ENCODE results near the gene SRF. TPM values are rescaled to one million over a fixed set of nuclear protein-coding genes. Genes with fewer than 3 reads are reported as not detected.

SRF gene
- total RNA-seq, 1 donor from 2014 or later: 42.7 TPM

- Mint-ChIP-seq H3K27me3 (ENCODE audit: low read depth) (no peaks in the 10 kb centered on the region), H3K9me3 (ENCODE audit: low read depth) (no peaks in the 10 kb centered on the region), H3K27ac (ENCODE audit: unreplicated experiment) (no peak overlapping the region), H3K4me3 (ENCODE audit: unreplicated experiment) (no peak overlapping the region), H3K36me3 (ENCODE audit: low read depth) (peaks cover 14% of the 10 kb centered on the region), H3K4me1 (ENCODE audit: low read depth) (peaks cover 11% of the 10 kb centered on the region)
- DNase-seq (ENCODE audit: low spot score): no peak
- no peak for TF ChIP-seq CTCF (IDR thresholded peaks at IDR 0.05)
These were observed 29.0 kb upstream of the SRF start for GRCh38 chr6:43142101-43142500.

GRCh38 chr6:43143235-43144128 is 27.6 kb upstream of the SRF start:
- Mint-ChIP-seq H3K9me3 (ENCODE audit: low read depth) (no peaks in the 10 kb centered on the region), H3K27ac (ENCODE audit: unreplicated experiment) (peak overlapping the region; percentile 57), H3K36me3 (ENCODE audit: low read depth) (peaks cover 18% of the 10 kb centered on the region), H3K4me1 (ENCODE audit: low read depth) (peaks cover 14% of the 10 kb centered on the region), H3K27me3 (ENCODE audit: low read depth) (no peaks in the 10 kb centered on the region), H3K4me3 (ENCODE audit: unreplicated experiment) (no peak overlapping the region)
- no peak for DNase-seq (ENCODE audit: low spot score)
- TF ChIP-seq CTCF (IDR thresholded peaks at IDR 0.05): peak; percentile 97

GRCh38 chr6:43144879-43145278 is 26.2 kb upstream of the SRF start:
- no peak for TF ChIP-seq CTCF (IDR thresholded peaks at IDR 0.05)
- Mint-ChIP-seq H3K27ac (ENCODE audit: unreplicated experiment) (no peak overlapping the region), H3K27me3 (ENCODE audit: low read depth) (no peaks in the 10 kb centered on the region), H3K4me3 (ENCODE audit: unreplicated experiment) (no peak overlapping the region), H3K4me1 (ENCODE audit: low read depth) (peaks cover 23% of the 10 kb centered on the region), H3K9me3 (ENCODE audit: low read depth) (no peaks in the 10 kb centered on the region), H3K36me3 (ENCODE audit: low read depth) (peaks cover 18% of the 10 kb centered on the region)
- DNase-seq (ENCODE audit: low spot score): no peak

- Mint-ChIP-seq H3K9me3 (ENCODE audit: low read depth) (no peaks in the 10 kb centered on the region), H3K27ac (ENCODE audit: unreplicated experiment) (peak overlapping the region; percentile 17), H3K27me3 (ENCODE audit: low read depth) (no peaks in the 10 kb centered on the region), H3K4me3 (ENCODE audit: unreplicated experiment) (no peak overlapping the region), H3K4me1 (ENCODE audit: low read depth) (peaks cover 23% of the 10 kb centered on the region), H3K36me3 (ENCODE audit: low read depth) (peaks cover 15% of the 10 kb centered on the region)
- no peak for TF ChIP-seq CTCF (IDR thresholded peaks at IDR 0.05)
- DNase-seq (ENCODE audit: low spot score): no peak
These were observed 24.8 kb upstream of the SRF start for GRCh38 chr6:43146261-43146660.

GRCh38 chr6:43146709-43147688 is 24.1 kb upstream of the SRF start:
- H3K9me3 Mint-ChIP-seq (ENCODE audit: low read depth): no peaks in the 10 kb centered on the region
- H3K36me3 Mint-ChIP-seq (ENCODE audit: low read depth): peaks cover 14% of the 10 kb centered on the region
- H3K27ac Mint-ChIP-seq (ENCODE audit: unreplicated experiment): peak overlapping the region; percentile 51
- DNase-seq (ENCODE audit: low spot score): no peak
- no peak for TF ChIP-seq CTCF (IDR thresholded peaks at IDR 0.05)
- no peaks in the 10 kb centered on the region for H3K27me3 Mint-ChIP-seq (ENCODE audit: low read depth)
- peaks cover 23% of the 10 kb centered on the region for H3K4me1 Mint-ChIP-seq (ENCODE audit: low read depth)
- no peak overlapping the region for H3K4me3 Mint-ChIP-seq (ENCODE audit: unreplicated experiment)
